Endodermal cell (in vitro differentiated cells): Measurements from ENCODE around the gene TSPAN8. TPM values are rescaled to one million over a fixed set of nuclear protein-coding genes. Genes with fewer than 3 reads are reported as not detected.

Source experiments
- DNase-seq: peaks from one replicate; pipeline ENCODE4 v3.0.0-alpha.2; 2017
- H3K27ac ChIP-seq: 2 replicates; pipeline ENCODE4 v1.5.1; 2013; ENCODE audit warnings: mild to moderate bottlenecking, low read depth, low read length, moderate library complexity
- H3K27me3 ChIP-seq: 2 replicates; pipeline ENCODE4 v1.6.1; 2013; ENCODE audit warnings: mild to moderate bottlenecking, low read length, moderate library complexity; ENCODE audit not compliant: insufficient read depth, control insufficient read depth, poor library complexity, severe bottlenecking
- H3K36me3 ChIP-seq: 2 replicates; pipeline ENCODE4 v1.7.0; 2013; ENCODE audit warnings: mild to moderate bottlenecking, low read length, moderate library complexity; ENCODE audit not compliant: control insufficient read depth, insufficient read depth
- H3K4me1 ChIP-seq: one replicate; pipeline ENCODE4 v1.7.0; 2013; ENCODE audit warnings: low read length; ENCODE audit not compliant: control insufficient read depth, insufficient read depth
- H3K4me3 ChIP-seq: 2 replicates; pipeline ENCODE4 v1.5.1; 2013; ENCODE audit warnings: mild to moderate bottlenecking, low read length, moderate library complexity
- H3K9ac ChIP-seq: 2 replicates; pipeline ENCODE4 v1.6.1; 2013; ENCODE audit warnings: mild to moderate bottlenecking, low read length, moderate library complexity; ENCODE audit not compliant: poor library complexity, severe bottlenecking; ENCODE audit errors: extremely low read depth
- H3K9me3 ChIP-seq: 2 replicates; pipeline ENCODE4 v1.6.1; 2013; ENCODE audit warnings: mild to moderate bottlenecking, low read length, moderate library complexity; ENCODE audit not compliant: control insufficient read depth
- H3K27ac Mint-ChIP-seq: 2 replicates; pipeline ENCODE4 v1.8.0; 2020; ENCODE audit warnings: mixed read lengths
- H3K27me3 Mint-ChIP-seq: 2 replicates; pipeline ENCODE4 v1.8.0; 2021; ENCODE audit warnings: mild to moderate bottlenecking, mixed read lengths; ENCODE audit not compliant: insufficient read depth
- H3K36me3 Mint-ChIP-seq: 2 replicates; pipeline ENCODE4 v1.8.0; 2020; ENCODE audit warnings: low read depth, mixed read lengths
- H3K4me1 Mint-ChIP-seq: 2 replicates; pipeline ENCODE4 v1.8.0; 2020; ENCODE audit warnings: mixed read lengths
- H3K4me3 Mint-ChIP-seq: 2 replicates; pipeline ENCODE4 v1.8.0; 2020; ENCODE audit warnings: mild to moderate bottlenecking, moderate library complexity, mixed read lengths
- H3K9me3 Mint-ChIP-seq: 2 replicates; pipeline ENCODE4 v1.8.0; 2020; ENCODE audit warnings: mild to moderate bottlenecking, mixed read lengths
- WGBS, 2 experiments: methylation state at CpG; one replicate each; pipeline versions ENCODE4 v1.1.5 to v1.1.7; 2013; ENCODE audit warnings: missing lambda C conversion rate in 2 of 2, mixed read lengths in 1 of 2; ENCODE audit not compliant: insufficient coverage in 1 of 2, insufficient read length in 1 of 2; 5-methylcytosine and 5-hydroxymethylcytosine counted together
- total RNA-seq, 2 donors: library from RNA; stranded (reverse); fragmentation: NEBNext Ultra II Directional in 1 of 2; extraction: Animal tissue kit (Norgen Biotek cat#: 25700) in 1 of 2; gene quantifications; 2 replicates in 1 of 2; 3 replicates in 1 of 2; pipeline ENCODE4 v1.2.1, GENCODE V29; 2021
- TF ChIP-seq, protein P1 (sequence below): fragments of 200-600 bp; sonication (generic); conservative IDR thresholded peaks from 2 replicates; pipeline ENCODE4 v1.5.0; 2021; ENCODE audit warnings: antibody characterized with exemption, mild to moderate bottlenecking

TSPAN8 gene
- total RNA-seq, 2 donors from 2014 or later = 0.48 to 1.0 TPM

GRCh38 chr12:71138011-71138410, 19.8 kb downstream of the TSPAN8 start:
- no peaks in the 10 kb centered on the region for H3K27me3 ChIP-seq
- H3K4me3 ChIP-seq = no peak overlapping the region
- H3K36me3 Mint-ChIP-seq = no peaks in the 10 kb centered on the region
- no peaks in the 10 kb centered on the region for H3K9me3 Mint-ChIP-seq
- no peaks in the 10 kb centered on the region for H3K36me3 ChIP-seq
- H3K27ac ChIP-seq = no peak overlapping the region
- H3K4me1 ChIP-seq = no peaks in the 10 kb centered on the region
- DNase-seq = no peak
- 83 to 100% methylated on average over 2 to 3 of the region's 3 CpGs for WGBS, 2 experiments
- H3K4me1 Mint-ChIP-seq = peaks cover 15% of the 10 kb centered on the region
- no peaks in the 10 kb centered on the region for H3K27me3 Mint-ChIP-seq
- H3K9me3 ChIP-seq = no peaks in the 10 kb centered on the region
- H3K4me3 Mint-ChIP-seq = no peak overlapping the region
- H3K27ac Mint-ChIP-seq = no peak overlapping the region
- no peak overlapping the region for H3K9ac ChIP-seq
- TF ChIP-seq, protein P1, sequence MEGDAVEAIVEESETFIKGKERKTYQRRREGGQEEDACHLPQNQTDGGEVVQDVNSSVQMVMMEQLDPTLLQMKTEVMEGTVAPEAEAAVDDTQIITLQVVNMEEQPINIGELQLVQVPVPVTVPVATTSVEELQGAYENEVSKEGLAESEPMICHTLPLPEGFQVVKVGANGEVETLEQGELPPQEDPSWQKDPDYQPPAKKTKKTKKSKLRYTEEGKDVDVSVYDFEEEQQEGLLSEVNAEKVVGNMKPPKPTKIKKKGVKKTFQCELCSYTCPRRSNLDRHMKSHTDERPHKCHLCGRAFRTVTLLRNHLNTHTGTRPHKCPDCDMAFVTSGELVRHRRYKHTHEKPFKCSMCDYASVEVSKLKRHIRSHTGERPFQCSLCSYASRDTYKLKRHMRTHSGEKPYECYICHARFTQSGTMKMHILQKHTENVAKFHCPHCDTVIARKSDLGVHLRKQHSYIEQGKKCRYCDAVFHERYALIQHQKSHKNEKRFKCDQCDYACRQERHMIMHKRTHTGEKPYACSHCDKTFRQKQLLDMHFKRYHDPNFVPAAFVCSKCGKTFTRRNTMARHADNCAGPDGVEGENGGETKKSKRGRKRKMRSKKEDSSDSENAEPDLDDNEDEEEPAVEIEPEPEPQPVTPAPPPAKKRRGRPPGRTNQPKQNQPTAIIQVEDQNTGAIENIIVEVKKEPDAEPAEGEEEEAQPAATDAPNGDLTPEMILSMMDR = peak; percentile 58

DNA sequence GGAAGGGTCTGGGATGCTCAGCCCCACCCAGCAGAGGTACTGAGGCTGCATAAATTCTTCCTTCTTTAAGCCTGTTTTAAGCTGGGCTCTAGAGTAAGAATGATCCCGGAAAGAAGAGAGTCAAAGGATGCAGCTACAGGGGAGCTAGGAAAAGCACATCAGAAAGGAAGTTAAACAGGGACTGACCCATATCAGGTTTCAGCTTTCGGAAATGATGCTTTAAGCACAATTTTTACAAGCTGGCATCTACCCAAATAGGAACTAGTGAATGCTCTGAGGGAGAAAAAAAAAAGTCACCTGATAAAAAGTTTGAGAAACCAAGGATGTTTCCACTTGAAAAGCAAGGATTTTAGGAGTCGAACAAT, 22.0 kb downstream of the TSPAN8 start:
- TF ChIP-seq, protein P1 = no peak

DNA sequence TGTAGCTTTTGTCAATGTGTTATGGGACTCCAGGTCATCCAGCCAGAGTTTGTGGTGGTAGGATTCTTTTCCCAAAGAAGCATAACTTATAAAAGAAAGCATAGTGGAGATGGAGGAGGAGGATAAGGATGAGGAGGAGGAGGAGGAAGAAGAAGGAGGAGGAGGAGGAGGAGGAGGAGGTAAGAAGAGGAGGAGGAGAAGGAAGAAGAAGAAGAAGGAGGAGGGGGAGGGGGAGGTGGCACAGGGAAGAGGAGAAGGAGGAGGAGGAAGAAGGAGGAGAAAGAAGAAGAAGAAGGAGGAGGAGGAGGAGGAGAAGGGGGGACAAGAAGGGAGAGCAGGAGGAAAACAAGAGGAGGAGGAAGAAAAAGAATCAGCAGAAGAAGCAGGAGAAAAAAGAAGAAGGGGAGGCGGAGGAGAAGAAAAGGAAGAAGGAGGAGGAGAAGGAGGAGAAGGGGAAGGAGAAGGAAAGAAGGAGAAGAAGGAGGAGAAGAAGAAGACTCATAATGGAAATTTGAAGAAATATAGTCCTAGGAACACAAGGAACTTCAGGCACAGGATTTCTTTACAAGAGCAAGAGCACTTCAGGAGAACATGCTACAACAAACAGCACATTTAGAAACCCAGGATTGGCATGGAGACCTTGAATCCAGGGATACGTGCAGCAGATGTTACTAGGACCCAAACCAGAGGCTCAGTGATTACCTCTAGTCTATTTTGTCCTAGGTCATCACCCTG, 22.6 kb downstream of the TSPAN8 start:
- Histone ChIP-seq H3K4me1 (no peaks in the 10 kb centered on the region), H3K9ac (no peak overlapping the region), H3K4me3 (no peak overlapping the region), H3K9me3 (no peaks in the 10 kb centered on the region), H3K36me3 (no peaks in the 10 kb centered on the region), H3K27me3 (no peaks in the 10 kb centered on the region), H3K27ac (no peak overlapping the region)
- Mint-ChIP-seq H3K4me1 (peaks cover 5% of the 10 kb centered on the region), H3K27ac (no peak overlapping the region), H3K4me3 (no peak overlapping the region), H3K27me3 (no peaks in the 10 kb centered on the region), H3K36me3 (no peaks in the 10 kb centered on the region), H3K9me3 (no peaks in the 10 kb centered on the region)
- WGBS, 2 experiments = 88 to 100% methylated on average over 1 to 2 of the region's 2 CpGs
- TF ChIP-seq, protein P1 = no peak
- DNase-seq = no peak

More for the DNA sequence above, 22.0 kb downstream of the TSPAN8 start:
- peaks cover 5% of the 10 kb centered on the region for H3K4me1 Mint-ChIP-seq
- no peak overlapping the region for H3K27ac Mint-ChIP-seq
- H3K9ac ChIP-seq = no peak overlapping the region
- WGBS, 2 experiments = 84 to 86% methylated on average over 2 to 3 of the region's 3 CpGs
- H3K36me3 ChIP-seq = no peaks in the 10 kb centered on the region
- H3K4me3 ChIP-seq = no peak overlapping the region
- H3K27me3 Mint-ChIP-seq = no peaks in the 10 kb centered on the region
- no peaks in the 10 kb centered on the region for H3K9me3 ChIP-seq
- no peaks in the 10 kb centered on the region for H3K9me3 Mint-ChIP-seq
- no peak overlapping the region for H3K4me3 Mint-ChIP-seq
- DNase-seq = no peak
- H3K36me3 Mint-ChIP-seq = no peaks in the 10 kb centered on the region
- H3K27me3 ChIP-seq = no peaks in the 10 kb centered on the region
- H3K4me1 ChIP-seq = no peaks in the 10 kb centered on the region
- H3K27ac ChIP-seq = no peak overlapping the region
